OCI-LY1 (cell line): ENCODE results near the gene PPP2R3B.
A peak's percentile ranks its signal among the peaks of the same experiment; 100 is the strongest.

Experiments
- H2AFZ ChIP-seq: fragments of 200-600 bp; sonication (generic), shearing (Covaris generic); 2 replicates; pipeline ENCODE4 v1.6.0; 2014; ENCODE audit warnings: antibody characterized with exemption, mild to moderate bottlenecking, low read length
- H3F3A ChIP-seq: fragments of 200-600 bp; sonication (generic), shearing (Covaris generic); 2 replicates; pipeline ENCODE4 v1.6.0; 2014; ENCODE audit warnings: mild to moderate bottlenecking, antibody characterized with exemption, low read length, moderate library complexity; ENCODE audit not compliant: insufficient read depth
- H3K27ac ChIP-seq: fragments of 200-600 bp; sonication (generic); 2 replicates; pipeline ENCODE4 v1.5.1; 2014; ENCODE audit warnings: low read length, mixed run types, mild to moderate bottlenecking, low read depth; ENCODE audit not compliant: poor library complexity, severe bottlenecking
- H3K27me3 ChIP-seq: fragments of 200-600 bp; sonication (generic); 2 replicates; pipeline ENCODE4 v1.6.0; 2014; ENCODE audit warnings: antibody characterized with exemption, mild to moderate bottlenecking, low read length, moderate library complexity; ENCODE audit not compliant: insufficient read depth
- H3K36me3 ChIP-seq: fragments of 200-600 bp; sonication (generic); 2 replicates; pipeline ENCODE4 v1.6.1; 2014; ENCODE audit warnings: mild to moderate bottlenecking, antibody characterized with exemption, low read length, moderate library complexity, mixed read lengths; ENCODE audit not compliant: insufficient read depth
- H3K4me1 ChIP-seq: fragments of 200-600 bp; sonication (generic); 2 replicates; pipeline ENCODE4 v1.5.1; 2014; ENCODE audit warnings: mild to moderate bottlenecking, low read length, moderate library complexity; ENCODE audit not compliant: insufficient read depth, severe bottlenecking
- H3K4me2 ChIP-seq: fragments of 200-600 bp; sonication (generic), shearing (Covaris generic); 2 replicates; pipeline ENCODE4 v1.6.1; 2014; ENCODE audit warnings: low read length
- H3K4me3 ChIP-seq: fragments of 200-600 bp; sonication (generic); 2 replicates; pipeline ENCODE4 v1.5.1; 2014; ENCODE audit warnings: low read length, low read depth, mild to moderate bottlenecking, mixed read lengths; ENCODE audit not compliant: poor library complexity, severe bottlenecking
- H3K79me2 ChIP-seq: fragments of 200-600 bp; shearing (Covaris generic); 2 replicates; pipeline ENCODE4 v1.6.1; 2016; ENCODE audit warnings: mixed run types, low read length, mixed read lengths; ENCODE audit not compliant: insufficient read depth
- H3K9ac ChIP-seq: fragments of 200-600 bp; sonication (generic), shearing (Covaris generic); 2 replicates; pipeline ENCODE4 v1.6.1; 2014; ENCODE audit warnings: mild to moderate bottlenecking, low read length, mixed read lengths
- H3K9me2 ChIP-seq: fragments of 200-600 bp; sonication (generic), shearing (Covaris generic); 2 replicates; pipeline ENCODE4 v1.6.1; 2014; ENCODE audit warnings: low read depth, mild to moderate bottlenecking, low read length, mixed read lengths
- H3K9me3 ChIP-seq: fragments of 200-600 bp; shearing (Covaris generic); 2 replicates; pipeline ENCODE4 v1.6.1; 2014; ENCODE audit warnings: low read length, mixed read lengths
- H4K20me1 ChIP-seq: fragments of 200-600 bp; sonication (generic), shearing (Covaris generic); 2 replicates; pipeline ENCODE4 v1.6.0; 2016; ENCODE audit warnings: mild to moderate bottlenecking, low read length; ENCODE audit not compliant: insufficient read depth
- CTCF ChIP-seq: fragments of 200-600 bp; sonication (generic), shearing (Covaris generic); IDR thresholded peaks from 2 replicates; pipeline ENCODE4 v1.5.1; 2017; ENCODE audit warnings: mild to moderate bottlenecking, antibody characterized with exemption, low read length, moderate library complexity, mixed read lengths
- EZH2 ChIP-seq: fragments of 200-600 bp; sonication (generic), shearing (Covaris generic); IDR thresholded peaks from 2 replicates; pipeline ENCODE4 v1.8.0; 2017; ENCODE audit warnings: borderline replicate concordance, mixed run types, mild to moderate bottlenecking, antibody characterized with exemption, low read length, moderate library complexity, mixed read lengths

PPP2R3B gene

GRCh38 chrX:372856-373640, 13.7 kb downstream of the PPP2R3B start:
- Histone ChIP-seq H3F3A (no peaks in the 10 kb centered on the region), H3K27ac (peak overlapping the region; percentile 97), H3K27me3 (peaks cover 5% of the 10 kb centered on the region; the same call in 1 of the 2 replicates), H3K4me3 (peak overlapping the region; percentile 83), H3K9ac (peak overlapping the region; percentile 90), H3K4me1 (peaks cover 63% of the 10 kb centered on the region), H2AFZ (no peak overlapping the region), H3K36me3 (no peaks in the 10 kb centered on the region), H4K20me1 (no peaks in the 10 kb centered on the region), H3K9me3 (no peaks in the 10 kb centered on the region), H3K4me2 (peak overlapping the region; percentile 65), H3K9me2 (no peaks in the 10 kb centered on the region), H3K79me2 (no peaks in the 10 kb centered on the region; the same call in 1 of the 2 replicates)
- TF ChIP-seq CTCF (no peak), EZH2 (no peak)

GRCh38 chrX:371907-372306, 14.8 kb downstream of the PPP2R3B start:
- H3K9me2 ChIP-seq: no peaks in the 10 kb centered on the region
- no peak for TF ChIP-seq EZH2
- TF ChIP-seq CTCF: no peak
- peaks cover 10% of the 10 kb centered on the region for H3K36me3 ChIP-seq
- H3K4me3 ChIP-seq: peak overlapping the region; percentile 83
- peaks cover 65% of the 10 kb centered on the region for H3K4me1 ChIP-seq
- peaks cover 5% of the 10 kb centered on the region; the same call in 1 of the 2 replicates for H3K27me3 ChIP-seq
- H3K4me2 ChIP-seq: peak overlapping the region; percentile 65
- H2AFZ ChIP-seq: no peak overlapping the region
- H3K9ac ChIP-seq: peak overlapping the region; percentile 90
- H3K79me2 ChIP-seq: peaks cover 11% of the 10 kb centered on the region
- H4K20me1 ChIP-seq: no peaks in the 10 kb centered on the region
- H3K27ac ChIP-seq: peak overlapping the region; percentile 97
- H3F3A ChIP-seq: no peaks in the 10 kb centered on the region
- H3K9me3 ChIP-seq: no peaks in the 10 kb centered on the region

- Histone ChIP-seq H4K20me1 (no peaks in the 10 kb centered on the region), H3F3A (no peaks in the 10 kb centered on the region), H3K4me1 (peaks cover 65% of the 10 kb centered on the region), H3K9me3 (no peaks in the 10 kb centered on the region), H3K4me3 (peak overlapping the region; percentile 83), H3K27ac (peak overlapping the region; percentile 97), H3K36me3 (peaks cover 12% of the 10 kb centered on the region), H3K9ac (peak overlapping the region; percentile 90), H3K4me2 (peak overlapping the region; percentile 65), H2AFZ (no peak overlapping the region), H3K27me3 (peaks cover 5% of the 10 kb centered on the region; the same call in 1 of the 2 replicates), H3K9me2 (no peaks in the 10 kb centered on the region), H3K79me2 (peaks cover 14% of the 10 kb centered on the region)
- TF ChIP-seq CTCF: no peak
- TF ChIP-seq EZH2: no peak
These were observed 15.6 kb downstream of the PPP2R3B start for GRCh38 chrX:370963-371745.
